ENCODE results near the gene ZNF608.

The ZNF608 gene, protein sequence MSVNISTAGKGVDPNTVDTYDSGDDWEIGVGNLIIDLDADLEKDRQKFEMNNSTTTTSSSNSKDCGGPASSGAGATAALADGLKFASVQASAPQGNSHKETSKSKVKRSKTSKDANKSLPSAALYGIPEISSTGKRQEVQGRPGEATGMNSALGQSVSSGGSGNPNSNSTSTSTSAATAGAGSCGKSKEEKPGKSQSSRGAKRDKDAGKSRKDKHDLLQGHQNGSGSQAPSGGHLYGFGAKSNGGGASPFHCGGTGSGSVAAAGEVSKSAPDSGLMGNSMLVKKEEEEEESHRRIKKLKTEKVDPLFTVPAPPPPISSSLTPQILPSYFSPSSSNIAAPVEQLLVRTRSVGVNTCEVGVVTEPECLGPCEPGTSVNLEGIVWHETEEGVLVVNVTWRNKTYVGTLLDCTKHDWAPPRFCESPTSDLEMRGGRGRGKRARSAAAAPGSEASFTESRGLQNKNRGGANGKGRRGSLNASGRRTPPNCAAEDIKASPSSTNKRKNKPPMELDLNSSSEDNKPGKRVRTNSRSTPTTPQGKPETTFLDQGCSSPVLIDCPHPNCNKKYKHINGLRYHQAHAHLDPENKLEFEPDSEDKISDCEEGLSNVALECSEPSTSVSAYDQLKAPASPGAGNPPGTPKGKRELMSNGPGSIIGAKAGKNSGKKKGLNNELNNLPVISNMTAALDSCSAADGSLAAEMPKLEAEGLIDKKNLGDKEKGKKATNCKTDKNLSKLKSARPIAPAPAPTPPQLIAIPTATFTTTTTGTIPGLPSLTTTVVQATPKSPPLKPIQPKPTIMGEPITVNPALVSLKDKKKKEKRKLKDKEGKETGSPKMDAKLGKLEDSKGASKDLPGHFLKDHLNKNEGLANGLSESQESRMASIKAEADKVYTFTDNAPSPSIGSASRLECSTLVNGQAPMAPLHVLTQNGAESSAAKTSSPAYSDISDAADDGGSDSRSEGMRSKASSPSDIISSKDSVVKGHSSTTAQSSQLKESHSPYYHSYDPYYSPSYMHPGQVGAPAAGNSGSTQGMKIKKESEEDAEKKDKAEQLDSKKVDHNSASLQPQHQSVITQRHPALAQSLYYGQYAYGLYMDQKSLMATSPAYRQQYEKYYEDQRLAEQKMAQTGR (N-terminal part only)

DNA sequence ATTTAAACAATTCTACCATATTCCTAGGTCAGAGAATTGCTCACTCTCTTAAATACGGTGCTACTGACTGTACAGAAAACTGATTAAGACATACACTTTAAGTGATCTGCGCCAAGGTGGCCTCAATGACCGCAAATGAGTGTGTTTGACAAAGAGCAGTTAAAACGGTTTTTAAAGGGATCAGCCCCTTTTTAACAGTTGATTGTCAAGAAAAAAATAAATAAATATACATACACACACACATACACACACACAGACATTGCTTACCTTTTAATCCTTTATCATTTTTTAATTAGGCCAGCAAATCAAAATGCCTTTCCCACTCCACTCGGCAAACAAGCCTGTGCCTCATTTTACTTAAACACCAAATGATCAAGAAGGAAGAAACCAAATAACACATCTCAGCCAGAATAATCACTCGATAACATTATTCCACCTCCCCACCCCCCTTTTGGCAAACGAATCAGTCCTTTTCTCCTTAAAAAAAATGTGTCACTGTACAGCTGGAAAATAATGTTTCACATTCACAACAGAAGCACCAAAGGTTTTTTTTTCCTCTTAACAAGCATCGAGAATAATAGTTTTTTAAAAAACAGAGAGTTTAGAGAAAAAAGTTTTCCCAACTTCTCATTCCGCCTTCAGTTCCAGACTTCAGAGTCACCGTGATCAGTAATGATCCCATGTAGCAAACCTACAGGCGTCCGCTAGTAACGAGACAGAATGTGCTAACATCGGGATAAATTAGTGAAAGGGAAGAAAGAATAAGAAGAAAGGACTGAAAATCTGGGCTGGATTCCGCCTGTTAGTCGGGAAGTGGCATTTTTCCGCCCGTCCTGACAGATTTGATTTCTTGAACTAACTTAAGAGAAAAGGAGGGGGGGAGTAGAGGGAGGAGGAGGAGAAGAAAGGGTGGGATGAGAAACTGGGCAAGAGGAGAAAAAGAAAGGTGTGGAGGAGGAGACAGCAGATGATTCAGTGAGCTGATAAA is at the start of gene ZNF608:
ZNF608 (minus strand) TSS at position 712 of the 988 bp plus-strand sequence. CDS start 1,650 bp downstream, outside the sequence.
- peak; percentile 91 for DNase-seq (ENCODE audit: low read depth)

DNA sequence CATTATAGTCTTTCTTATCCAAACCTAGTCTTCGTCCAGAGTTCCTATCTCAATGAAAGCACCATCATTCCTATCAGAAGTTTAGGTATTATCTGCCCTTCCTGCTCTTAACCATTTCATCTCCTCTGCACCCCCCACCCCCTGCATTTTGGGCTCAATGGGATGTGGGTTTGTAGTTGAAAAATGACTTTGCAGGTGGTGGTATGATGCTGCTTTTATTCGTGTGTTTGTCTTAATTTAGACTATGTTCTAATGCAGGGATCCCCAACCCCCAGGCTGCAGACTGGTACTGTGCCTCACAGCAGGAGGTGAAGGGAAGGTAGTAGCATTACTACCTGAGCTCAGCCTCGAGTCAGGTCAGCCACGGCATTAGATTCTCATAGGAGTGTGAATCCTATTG is 49.4 kb upstream of the ZNF608 start:
- DNase-seq (ENCODE audit: low read depth), result no peak

DNA sequence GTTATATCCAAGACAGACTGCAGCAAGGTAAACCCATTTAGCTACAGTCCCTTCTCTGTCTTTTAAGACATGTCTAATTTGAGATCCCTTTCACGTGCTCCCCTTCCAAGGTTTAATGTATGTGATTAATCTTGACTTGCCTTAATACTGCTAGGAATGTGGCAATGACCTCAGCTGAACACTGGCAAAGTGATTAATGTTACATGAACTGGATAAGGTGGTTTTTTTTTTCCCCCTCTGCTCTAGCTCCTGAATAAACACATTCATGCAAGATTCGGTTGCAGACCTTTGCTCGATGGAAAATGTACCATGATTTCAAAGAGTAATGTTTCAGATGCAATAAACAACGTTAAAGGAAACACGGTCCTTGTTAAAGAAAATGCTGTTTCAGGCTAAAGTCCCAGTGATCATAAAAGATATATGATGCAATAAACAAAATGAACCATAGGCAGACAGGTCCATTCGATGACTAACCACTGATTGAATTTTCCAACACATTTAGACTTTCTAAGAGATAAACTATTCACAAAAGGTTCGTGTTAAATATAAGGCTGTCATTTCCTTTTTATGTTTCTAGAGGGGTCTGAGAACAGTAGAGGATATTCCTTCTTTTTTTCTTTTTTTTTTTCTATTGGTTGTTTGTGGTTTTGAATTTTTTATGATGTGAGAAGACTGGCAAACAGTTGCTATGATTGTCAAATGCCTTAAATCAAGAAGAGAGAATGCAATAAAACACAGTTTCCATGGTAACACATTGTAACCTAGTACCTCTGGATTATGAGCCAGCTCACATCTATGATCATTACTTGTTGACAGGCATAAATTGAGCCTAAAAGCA is 44.7 kb upstream of the ZNF608 start:
- peak; percentile 79 for DNase-seq (ENCODE audit: low read depth)

DNA sequence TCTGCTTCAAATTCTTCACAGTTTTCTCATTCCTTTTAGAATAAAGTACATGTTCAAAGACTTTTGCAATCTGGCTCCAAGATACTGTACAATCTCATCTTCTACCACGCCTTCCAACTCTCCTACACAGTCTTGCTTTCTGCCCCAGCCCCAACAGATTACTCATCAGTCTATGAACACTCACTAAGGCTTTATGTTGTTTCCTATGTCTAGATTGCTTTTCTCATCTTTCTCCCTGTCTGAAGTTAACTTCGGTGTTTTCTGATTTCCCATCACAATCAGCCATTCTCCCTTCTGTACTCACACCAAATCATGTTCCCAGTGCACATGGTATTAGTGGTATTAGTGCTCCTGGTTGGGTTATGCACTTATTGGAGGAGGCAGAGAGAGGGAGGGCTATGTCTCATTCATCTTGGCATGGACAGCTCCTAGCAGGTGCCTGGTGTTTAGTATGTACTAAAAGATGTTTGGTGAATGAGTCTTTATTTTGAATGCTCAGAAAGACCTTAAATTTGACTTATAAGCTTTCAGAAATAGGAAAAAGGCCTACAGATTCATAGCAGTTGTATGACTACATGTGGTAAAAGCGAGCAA is 44.0 kb upstream of the ZNF608 start:
- peak; percentile 95 for DNase-seq (ENCODE audit: low read depth)

DNA sequence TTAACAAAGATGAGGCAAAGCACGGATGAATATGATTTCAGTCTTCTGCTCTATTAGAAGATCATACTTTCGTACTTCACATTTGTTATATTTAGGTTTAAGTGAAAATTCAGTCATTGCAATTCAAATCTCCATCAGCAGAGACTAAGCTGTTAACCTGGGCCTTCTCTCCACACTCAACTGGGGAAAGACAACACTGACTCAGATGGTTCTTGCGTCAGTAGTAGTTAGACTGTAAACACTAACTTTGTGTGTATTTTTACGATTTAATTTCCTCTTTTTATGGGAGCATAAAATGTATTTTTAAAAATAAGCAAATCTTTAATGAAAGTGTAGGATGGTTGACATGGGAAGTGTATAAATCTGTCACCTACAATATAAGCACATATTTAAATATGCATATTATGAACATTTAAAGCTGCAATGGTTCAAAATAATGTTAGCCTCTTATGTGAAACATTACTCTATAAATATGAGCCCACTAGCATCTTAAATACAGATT is 42.7 kb upstream of the ZNF608 start:
- DNase-seq (ENCODE audit: low read depth), result peak; percentile 71

DNA sequence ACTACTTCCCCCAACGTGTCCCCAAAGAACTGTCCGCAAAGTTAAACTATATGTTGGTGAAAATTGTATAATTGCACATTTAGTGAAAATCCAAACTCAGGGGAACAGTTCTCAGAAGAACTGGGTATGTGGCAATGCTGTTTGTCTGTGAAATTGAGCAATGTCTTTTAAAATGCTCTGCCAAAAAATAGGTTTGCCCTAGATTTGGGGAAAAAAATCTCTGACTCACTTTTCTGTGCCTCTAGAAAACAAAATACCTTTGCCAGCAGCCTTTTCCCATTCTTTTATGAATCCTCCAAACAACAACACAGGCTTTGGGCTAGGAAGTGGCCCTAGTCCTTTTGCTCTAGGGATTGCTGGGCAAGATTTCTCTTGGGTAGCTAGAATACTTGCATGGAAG is 37.4 kb upstream of the ZNF608 start:
- peak; percentile 81 for DNase-seq (ENCODE audit: low read depth)

DNA sequence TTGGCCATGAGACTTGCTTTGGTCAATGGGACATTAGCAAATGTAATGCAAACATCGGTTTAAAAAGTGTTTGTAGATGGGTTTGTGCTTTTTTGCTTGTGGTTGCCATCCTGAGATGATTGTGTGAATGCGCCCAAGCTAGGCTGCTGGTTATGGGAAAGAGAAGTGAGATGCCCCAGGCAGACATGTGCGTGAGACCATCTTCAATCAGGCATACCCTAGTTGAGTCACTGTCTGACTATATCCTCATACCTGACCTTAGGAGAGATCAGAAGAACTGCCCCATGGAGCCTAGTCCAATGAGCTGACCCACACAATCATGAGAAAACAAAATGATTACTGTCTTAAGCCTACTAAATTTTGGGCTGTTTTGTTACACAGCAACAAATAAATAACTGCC is 36.8 kb upstream of the ZNF608 start:
- no peak for DNase-seq (ENCODE audit: low read depth)

DNA sequence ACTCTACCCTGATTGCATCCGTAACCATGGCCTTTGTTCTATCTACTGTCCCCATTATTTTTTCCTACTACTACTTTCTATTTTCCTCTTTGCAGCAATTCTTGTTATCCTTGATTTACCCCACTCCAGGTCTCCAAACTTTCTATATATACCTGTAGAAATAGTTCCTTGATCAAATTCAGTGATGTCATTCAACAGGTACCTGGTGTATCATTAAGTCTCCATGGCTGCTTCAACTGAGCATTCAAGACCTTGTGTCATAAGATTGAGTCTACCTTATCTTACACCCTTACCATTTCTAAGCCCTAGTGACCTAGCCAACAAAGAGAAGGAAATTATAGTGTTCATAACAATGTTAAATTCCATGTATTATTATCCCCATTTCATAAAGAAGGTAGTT is 35.8 kb upstream of the ZNF608 start:
- no peak for DNase-seq (ENCODE audit: low read depth)

DNA sequence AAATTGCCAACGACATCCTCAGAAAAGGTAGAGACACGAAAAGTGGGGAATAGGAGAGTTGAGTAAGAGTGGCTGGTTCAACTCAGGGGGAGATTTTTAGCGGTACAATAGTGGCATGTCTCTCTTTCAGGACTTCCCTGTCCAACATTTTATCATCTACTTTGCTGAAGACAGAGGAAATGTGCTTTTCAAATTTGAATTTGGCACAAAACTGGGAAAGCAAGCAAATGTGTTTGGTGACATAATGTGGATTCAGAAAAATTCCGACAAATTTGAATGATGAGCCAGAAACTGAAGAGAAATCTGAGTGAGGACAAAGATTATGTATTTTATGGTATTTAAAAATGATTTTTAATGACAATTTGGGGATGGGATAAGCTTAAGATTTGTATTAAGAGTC is 33.6 kb upstream of the ZNF608 start:
- DNase-seq (ENCODE audit: low read depth), result no peak

DNA sequence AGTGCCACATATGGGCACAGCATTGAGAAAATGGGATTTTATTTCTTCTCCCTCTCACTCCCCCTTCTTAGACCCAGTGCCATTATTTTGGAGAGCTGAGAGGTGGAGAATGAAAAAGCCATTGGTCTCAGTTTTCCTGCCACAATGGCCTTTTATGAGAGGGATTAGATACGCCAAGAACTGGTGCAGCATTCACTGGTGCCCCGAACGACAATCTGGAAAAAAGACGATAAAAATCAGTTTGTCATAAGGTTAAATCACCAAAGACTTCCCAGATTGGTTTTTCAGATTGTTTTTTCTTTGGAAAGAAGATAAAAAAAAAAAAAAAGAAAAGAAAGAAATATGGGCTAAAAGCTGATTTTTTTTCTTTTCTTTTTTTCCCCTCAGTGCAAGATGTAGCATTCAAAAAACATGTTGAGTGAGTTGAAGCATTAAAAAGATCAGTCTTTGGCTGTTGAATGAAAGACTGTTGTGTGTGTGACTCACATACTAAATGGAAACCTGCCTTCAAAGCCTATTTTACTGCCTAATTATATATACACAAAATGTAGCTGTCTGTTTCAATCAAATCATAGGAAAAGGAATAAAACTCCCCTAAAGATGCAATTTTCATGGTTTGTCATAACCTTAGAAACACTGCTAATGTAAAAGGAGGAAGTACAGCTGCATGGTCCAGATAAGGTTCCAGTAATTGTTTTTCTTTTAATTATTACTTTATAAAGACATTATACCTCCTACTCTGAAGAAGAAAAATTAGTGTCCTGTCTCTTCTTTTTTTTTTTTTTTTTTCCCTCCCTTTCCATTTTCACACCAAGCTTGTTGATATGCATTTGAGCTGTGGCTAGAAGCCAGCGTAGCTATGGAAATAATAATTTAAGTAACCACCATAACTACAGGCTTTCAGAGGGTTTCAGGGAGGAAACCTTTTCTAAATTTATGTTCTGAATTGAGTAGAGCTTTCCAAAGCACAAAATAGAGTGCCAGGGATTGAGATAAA is 27.2 kb upstream of the ZNF608 start:
- DNase-seq (ENCODE audit: low read depth), result no peak

DNA sequence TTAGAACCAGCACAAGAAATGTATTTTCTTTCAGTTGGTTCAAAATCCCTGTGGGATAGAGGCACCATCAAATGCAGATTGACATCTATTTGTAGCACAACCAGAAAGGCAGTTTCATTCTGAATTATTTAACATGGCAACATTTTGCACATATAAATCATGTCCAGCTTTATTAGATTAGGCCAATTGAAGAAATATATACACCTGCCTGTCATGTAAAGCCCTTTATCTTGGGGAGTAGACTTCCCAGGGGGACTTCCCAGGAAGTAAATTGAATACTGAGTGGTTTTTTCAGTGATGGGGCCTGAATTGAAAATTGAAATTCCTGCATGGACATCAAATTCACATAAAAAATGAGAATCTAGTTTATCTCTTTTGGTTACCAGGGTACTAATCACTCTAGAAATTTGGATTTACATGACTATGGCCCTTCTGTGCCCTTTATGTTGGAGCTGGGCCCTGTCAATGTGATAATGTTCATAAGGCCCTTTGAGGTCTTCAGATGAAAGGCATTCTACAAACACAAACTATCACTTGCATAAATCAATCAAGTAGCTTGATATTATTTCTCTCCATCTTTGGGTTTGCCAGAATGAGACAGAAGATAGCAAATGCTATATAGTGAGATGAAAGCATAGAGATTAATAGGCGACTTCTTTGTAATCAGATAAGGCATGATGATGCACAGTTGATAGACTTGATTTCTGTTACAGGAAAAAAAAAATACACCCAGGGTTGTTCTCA is 26.2 kb upstream of the ZNF608 start:
- DNase-seq (ENCODE audit: low read depth), result no peak

DNA sequence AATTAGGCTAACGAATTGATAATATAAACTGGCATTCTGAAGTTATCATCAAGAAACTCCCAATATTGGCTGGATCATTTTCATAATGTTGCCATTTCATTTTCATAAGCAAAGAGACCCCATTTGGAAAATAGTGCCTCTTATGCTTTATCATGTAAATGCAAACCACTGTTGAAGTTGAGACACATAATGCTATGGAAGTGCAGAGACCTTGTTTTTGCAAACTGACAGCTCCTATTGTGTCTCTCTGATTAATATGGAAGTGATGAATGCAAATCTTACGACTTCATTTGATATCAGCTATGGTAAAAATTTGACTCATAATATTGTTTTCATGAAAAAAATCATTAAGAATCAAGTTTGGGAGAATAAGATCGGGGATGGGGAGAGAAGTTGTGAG is 25.3 kb upstream of the ZNF608 start:
- DNase-seq (ENCODE audit: low read depth), result no peak

DNA sequence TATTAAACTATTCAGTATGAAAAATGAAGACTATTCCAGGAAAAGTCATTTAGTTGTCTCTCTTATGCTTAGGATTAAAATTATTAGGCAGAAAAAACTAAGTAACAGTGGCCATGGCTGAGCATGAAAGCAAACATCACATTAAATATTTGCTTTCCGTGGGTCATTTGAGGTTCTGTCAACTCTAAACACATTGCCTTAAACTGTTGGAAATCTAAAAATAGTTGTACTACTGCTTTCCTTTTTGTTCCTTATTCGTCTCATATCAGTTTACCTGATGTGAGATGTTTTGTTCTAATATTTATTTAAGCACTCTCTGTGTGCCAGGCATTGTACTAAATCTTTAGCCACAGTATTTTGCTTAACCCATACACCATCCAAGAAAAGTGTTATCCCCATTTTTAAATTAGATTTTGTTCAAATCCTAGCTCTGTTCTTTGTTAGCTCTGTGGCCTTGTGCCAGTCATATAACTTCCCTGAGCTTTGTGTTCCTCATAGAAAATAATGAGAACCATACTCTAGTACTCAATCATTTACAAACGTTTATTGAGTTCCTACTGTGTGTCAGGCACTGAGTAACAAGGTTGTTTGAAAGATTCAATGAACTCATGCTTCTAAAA is 18.7 kb upstream of the ZNF608 start:
- no peak for DNase-seq (ENCODE audit: low read depth)

DNA sequence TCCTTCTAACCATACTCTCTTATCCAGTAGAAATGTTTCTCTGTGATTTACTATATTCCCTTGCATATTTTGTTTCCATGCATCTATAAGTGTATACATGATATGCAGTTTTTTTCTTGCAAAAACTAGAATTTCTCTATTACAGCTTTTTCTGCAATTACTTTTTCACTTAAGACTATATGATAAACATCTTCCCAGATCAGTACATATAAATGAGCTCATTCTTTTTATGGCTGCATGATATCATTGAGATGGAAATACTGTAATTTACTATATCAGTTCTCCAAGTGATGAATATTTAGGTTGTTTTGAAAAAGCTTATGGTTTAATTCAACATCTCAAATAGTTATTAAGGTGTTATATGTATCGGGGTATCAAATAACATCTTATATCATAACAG is 18.1 kb upstream of the ZNF608 start:
- DNase-seq (ENCODE audit: low read depth), result no peak

DNA sequence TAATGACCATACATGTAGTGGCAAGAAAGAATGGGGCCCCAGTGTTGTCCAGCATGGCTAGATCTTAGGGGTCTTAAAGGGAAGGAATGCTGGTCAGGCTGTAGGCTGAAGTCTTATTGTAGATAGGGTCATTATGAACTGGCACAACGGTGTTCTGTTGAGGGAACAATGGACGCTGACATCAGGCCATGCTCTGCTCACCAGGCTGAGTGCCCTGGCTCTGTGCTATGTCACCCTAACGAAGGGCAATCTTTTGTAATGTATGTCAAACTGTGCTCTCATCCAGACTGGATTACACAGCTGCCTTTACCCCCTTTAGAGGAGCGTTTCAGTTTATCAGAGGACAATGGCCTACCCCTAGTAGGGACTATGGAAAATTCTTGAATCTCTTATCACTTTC is 14.6 kb upstream of the ZNF608 start:
- no peak for DNase-seq (ENCODE audit: low read depth)

DNA sequence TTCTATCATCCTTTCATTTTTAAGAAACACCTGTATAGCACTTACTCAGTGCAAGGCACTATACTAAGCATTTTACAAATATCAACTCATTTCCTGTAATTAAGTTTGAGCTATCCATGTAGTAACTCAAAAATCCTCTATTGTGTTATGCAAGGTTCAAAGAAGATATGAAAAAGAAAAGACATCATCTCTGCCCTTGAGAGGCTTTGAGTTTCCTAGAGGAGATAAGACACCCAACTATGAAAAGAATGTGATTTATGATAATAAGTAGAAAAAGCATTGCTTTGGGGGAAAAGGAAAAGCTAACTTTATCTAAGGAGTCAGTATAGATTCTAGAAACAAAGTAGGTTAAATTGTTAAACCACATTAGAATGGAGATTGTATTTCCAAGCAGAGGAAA is 14.2 kb upstream of the ZNF608 start:
- peak; percentile 74 for DNase-seq (ENCODE audit: low read depth)

DNA sequence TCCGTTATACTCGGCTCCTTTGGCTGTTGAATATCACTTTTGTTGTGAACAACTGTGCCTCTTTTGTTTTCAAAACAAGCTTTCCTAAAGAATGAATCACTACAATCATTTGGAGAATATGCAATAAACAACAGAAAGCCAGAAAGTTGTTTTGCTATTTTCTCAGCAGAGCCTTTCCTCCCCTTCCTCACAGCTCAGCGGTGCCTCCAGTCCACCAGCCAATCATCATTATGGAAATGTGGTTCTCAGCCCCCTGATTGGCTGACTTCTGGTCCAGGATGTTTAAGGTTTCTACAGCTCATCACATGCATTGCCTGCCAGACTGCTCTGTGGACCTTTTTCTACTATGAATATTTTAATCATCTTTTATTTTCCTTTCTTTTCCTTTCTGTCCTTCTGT is 9.1 kb upstream of the ZNF608 start:
- peak; percentile 58 for DNase-seq (ENCODE audit: low read depth)
